ENCODE measurements around the gene ME2. TPM values are rescaled to one million over a fixed set of nuclear protein-coding genes. Genes with fewer than 3 reads are reported as not detected.
"Not testable (repeated sequence)": the region's sequence is repeated elsewhere in the genome, so short reads cannot be mapped to it uniquely, and the experiment has no call there.

Gene ME2
- total and polyA plus RNA-seq, 11 donors = 24.5 to 91.3 (median 71.1) TPM

DNA sequence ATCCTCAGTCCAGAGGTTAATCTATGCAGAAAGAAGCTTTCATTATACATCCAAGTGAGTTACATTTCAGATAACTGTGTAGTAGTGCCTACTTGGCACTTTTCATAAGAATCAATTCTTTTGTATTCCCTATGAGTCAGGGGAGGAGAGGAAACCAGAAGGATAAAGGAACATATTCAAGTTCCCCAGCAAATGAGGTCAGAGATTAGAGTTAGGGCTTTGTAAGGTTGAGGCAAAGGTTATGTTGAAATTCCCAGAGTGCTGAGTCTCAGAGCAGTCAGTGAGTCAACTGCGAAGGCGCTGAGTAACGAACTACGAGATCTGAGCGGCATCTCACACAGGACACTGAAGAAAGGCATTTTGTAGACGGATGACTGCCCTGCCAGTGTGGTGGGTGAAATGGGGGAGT is 25.1 kb upstream of the ME2 start:
- H3K4me3 ChIP-seq = no peak overlapping the region
- peak overlapping the region in 1 of 12 donors; percentile 87 for H3K27ac ChIP-seq
- no peaks in the 10 kb centered on the region for H3K36me3 ChIP-seq
- TF ChIP-seq, protein P1, sequence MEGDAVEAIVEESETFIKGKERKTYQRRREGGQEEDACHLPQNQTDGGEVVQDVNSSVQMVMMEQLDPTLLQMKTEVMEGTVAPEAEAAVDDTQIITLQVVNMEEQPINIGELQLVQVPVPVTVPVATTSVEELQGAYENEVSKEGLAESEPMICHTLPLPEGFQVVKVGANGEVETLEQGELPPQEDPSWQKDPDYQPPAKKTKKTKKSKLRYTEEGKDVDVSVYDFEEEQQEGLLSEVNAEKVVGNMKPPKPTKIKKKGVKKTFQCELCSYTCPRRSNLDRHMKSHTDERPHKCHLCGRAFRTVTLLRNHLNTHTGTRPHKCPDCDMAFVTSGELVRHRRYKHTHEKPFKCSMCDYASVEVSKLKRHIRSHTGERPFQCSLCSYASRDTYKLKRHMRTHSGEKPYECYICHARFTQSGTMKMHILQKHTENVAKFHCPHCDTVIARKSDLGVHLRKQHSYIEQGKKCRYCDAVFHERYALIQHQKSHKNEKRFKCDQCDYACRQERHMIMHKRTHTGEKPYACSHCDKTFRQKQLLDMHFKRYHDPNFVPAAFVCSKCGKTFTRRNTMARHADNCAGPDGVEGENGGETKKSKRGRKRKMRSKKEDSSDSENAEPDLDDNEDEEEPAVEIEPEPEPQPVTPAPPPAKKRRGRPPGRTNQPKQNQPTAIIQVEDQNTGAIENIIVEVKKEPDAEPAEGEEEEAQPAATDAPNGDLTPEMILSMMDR (IDR thresholded peaks at IDR 0.05) = no peak
- TF ChIP-seq POLR2A (IDR thresholded peaks at IDR 0.05) = no peak
- DNase-seq (peak in 1 of 5 donors; percentile 46), ATAC-seq (peak in 3 of 4 donors; percentile 48 to 82 (median 74))
- intact Hi-C loops (cut with DNase I) = no loop called here
- H3K4me1 ChIP-seq = peaks cover 0 to 46% (median 0%) of the 10 kb centered on the region in 12 donors
- 49 to 74% (median 60%) methylated on average over 6 of the region's 6 CpGs for WGBS, 4 donors
- H3K27me3 ChIP-seq = no peaks in the 10 kb centered on the region
- H3K9me3 ChIP-seq = no peaks in the 10 kb centered on the region

DNA sequence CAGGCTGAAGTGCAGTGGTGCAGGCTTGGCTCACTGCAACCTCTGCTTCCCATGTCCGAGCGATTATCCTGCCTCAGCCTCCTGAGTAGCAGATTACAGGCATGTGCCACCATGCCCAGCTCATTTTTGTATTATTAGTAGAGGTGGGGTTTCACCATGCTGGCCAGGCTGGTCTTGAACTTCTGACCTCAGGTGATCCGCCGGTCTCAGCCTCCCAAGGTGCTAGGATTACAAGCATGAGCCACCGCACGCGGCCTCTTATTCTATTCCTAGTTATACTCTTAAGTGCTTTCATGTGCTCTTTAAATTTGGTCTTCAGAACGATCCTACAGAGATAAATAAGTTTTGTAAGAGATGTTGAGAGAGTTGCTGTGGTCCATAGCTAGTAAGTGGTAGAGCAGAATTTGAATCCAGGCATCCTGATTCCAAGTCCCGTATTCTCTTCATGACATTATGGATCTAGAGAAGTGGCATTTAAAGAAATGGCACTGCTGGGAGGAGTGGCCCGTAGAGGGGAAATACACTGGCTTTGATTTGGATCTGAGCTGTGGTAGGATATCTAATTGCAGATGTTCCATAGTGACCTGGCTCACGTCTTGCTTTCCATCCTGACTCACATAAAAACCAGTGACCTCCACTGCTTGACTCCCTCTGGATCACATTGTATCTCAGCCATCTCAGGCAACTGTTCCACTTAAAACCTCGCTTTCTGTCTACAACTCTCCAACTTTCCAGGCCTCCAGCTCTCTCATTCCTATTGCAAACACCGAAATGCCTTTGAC is 22.8 kb upstream of the ME2 start:
- H3K27ac ChIP-seq = no peak overlapping the region
- no peak for TF ChIP-seq POLR2A (IDR thresholded peaks at IDR 0.05)
- TF ChIP-seq, protein P1 (IDR thresholded peaks at IDR 0.05) = no peak
- 86 to 90% (median 88%) methylated on average over 13 of the region's 13 CpGs for WGBS, 4 donors
- intact Hi-C loops (cut with DNase I) = no loop called here
- ATAC-seq (no peak), DNase-seq (no peak)
- no peaks in the 10 kb centered on the region for H3K27me3 ChIP-seq
- no peaks in the 10 kb centered on the region for H3K36me3 ChIP-seq
- H3K4me1 ChIP-seq = peaks cover 0 to 30% (median 0%) of the 10 kb centered on the region in 12 donors
- H3K4me3 ChIP-seq = no peak overlapping the region
- no peaks in the 10 kb centered on the region for H3K9me3 ChIP-seq

DNA sequence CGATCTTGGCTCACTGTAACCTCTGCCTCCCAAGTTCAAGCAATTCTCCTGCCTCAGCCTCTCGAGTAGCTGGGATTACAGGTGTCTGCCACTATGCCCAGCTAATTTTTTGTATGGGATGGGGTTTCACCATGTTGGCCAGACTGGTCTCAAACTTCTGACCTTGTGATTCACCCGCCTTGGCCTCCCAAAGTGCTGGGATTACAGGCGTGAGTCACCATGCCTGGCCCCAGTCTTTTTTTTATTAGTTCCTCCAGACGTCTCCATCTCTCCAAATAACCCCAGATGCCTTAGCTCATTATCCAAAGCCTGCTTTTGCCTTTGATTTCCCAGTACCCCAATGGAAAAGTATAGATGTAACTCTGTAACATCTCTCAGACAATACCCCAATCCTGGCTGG is 21.8 kb upstream of the ME2 start:
- H3K27ac ChIP-seq; H3K9me3 ChIP-seq; DNase-seq; H3K36me3 ChIP-seq; ATAC-seq; H3K4me3 ChIP-seq; intact Hi-C loops (cut with DNase I); H3K27me3 ChIP-seq: not testable (repeated sequence)
- WGBS, 4 donors = 58 to 62% (median 60%) methylated on average over 5 of the region's 5 CpGs
- H3K4me1 ChIP-seq = peaks cover 0 to 39% (median 0%) of the 10 kb centered on the region in 12 donors

DNA sequence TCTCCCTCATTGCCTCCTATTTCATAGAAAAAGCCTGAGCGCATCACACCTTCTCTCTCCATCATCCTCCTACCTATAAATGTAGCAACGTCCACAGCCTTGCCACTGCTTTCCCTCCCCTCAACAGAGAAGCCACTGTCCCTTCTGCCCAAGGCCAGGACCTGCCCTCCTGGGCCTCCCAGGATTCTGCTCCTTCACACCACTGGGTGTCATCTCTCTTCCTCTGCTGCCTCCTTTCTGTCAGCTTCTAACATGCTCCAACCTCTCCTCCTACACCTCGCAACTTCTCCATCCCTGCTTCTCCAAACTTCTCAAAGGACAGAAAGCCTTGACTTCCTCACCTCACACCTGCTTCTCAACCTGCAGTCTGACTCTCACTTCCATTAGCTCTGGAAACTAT is 21.2 kb upstream of the ME2 start:
- no peak for ATAC-seq

More for the DNA sequence above, 21.2 kb upstream of the ME2 start:
- Histone ChIP-seq H3K4me1 (peaks cover 0 to 42% (median 0%) of the 10 kb centered on the region in 12 donors), H3K9me3 (no peaks in the 10 kb centered on the region), H3K4me3 (no peak overlapping the region), H3K36me3 (no peaks in the 10 kb centered on the region), H3K27me3 (no peaks in the 10 kb centered on the region), H3K27ac (no peak overlapping the region)
- TF ChIP-seq POLR2A (IDR thresholded peaks at IDR 0.05) = no peak
- TF ChIP-seq, protein P1 (IDR thresholded peaks at IDR 0.05) = no peak
- DNase-seq = no peak
- intact Hi-C loops (cut with DNase I) = no loop called here
- WGBS, 4 donors = 73 to 88% (median 83%) methylated on average over 3 of the region's 3 CpGs
